Measurements from ENCODE around the gene RRBP1.

DNA sequence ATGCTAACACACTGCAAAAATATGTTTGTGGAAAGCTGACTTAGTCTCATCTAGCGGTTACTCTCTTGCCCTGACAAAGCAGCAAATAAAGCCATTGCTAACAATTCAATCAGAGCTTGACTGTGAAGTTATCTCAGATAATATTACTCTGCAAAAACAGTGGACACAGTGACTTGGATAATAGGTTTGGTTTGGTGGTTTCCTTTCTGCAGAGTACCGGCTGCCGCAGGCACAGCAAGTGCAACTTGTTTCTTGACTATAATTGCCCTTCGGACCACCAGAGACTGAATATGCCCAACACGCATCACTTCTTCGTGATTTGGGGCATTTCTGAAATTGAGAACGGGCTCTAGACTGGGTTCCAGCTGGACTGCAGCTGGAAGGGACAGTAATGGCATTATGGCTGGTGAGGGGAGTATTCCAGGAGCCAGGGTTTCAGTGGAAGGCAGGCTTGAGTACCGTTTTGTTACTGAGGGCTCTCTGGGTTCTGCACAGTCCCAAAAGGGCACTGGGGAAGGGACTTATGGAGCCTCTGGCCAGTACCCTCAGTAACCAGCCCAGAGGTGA lies 72.1 kb downstream of the RRBP1 start:
- TF ChIP-seq, protein P1, sequence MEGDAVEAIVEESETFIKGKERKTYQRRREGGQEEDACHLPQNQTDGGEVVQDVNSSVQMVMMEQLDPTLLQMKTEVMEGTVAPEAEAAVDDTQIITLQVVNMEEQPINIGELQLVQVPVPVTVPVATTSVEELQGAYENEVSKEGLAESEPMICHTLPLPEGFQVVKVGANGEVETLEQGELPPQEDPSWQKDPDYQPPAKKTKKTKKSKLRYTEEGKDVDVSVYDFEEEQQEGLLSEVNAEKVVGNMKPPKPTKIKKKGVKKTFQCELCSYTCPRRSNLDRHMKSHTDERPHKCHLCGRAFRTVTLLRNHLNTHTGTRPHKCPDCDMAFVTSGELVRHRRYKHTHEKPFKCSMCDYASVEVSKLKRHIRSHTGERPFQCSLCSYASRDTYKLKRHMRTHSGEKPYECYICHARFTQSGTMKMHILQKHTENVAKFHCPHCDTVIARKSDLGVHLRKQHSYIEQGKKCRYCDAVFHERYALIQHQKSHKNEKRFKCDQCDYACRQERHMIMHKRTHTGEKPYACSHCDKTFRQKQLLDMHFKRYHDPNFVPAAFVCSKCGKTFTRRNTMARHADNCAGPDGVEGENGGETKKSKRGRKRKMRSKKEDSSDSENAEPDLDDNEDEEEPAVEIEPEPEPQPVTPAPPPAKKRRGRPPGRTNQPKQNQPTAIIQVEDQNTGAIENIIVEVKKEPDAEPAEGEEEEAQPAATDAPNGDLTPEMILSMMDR (IDR thresholded peaks at IDR 0.05), result no peak
- no peak for TF ChIP-seq POLR2AphosphoS5 (IDR thresholded peaks at IDR 0.05)
- no peak for TF ChIP-seq POLR2A (IDR thresholded peaks at IDR 0.05)

All from breast epithelium (tissue), 3 donors.